GM18907 (cell line): ENCODE results near the gene CLDND2.

ENCODE experiments used
- ATAC-seq: cut with Tn5 transposase; IDR thresholded peaks from one replicate; pipeline ENCODE4 v1.9.1; 2021; ENCODE audit warnings: mild to moderate bottlenecking, moderate library complexity; ENCODE audit not compliant: unreplicated experiment

Gene CLDND2

GRCh38 chr19:51356159-51356801 lies 12.5 kb downstream of the CLDND2 start:
- ATAC-seq, result no peak

GRCh38 chr19:51354742-51355148 lies 14.1 kb downstream of the CLDND2 start:
- no peak for ATAC-seq

DNA sequence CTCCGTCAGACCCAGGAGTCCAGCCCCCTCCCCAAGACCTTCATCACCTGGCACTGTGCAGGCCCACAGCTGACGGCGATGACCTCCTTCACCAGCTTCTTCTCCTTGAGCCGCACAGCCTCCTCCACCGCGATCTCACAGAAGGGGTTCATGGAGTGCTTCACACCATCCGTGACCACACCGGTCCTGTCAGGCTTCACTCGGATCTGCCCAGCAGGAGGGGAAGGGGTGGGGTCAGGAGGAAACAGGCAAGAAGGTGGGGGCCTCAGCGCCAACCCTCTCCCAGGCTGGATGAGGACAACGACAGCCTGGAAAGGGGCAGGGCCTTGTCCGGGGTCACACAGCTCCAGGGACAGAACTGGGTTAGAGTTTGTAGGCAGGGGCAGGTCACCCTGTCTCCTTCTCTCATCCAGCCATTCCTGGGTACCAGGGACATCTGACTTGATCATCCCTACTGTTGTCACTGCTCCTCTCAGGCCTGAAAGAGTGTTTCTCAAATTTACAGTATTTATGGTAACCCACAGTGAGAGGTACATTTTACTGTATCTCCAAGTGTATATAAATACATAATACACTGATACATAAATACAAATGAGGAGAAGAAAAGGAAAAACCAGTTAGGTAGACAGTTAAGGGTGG lies 14.6 kb downstream of the CLDND2 start:
- no peak for ATAC-seq

GRCh38 chr19:51352783-51353360 lies 15.9 kb downstream of the CLDND2 start:
- no peak for ATAC-seq

GRCh38 chr19:51351266-51351990 lies 17.4 kb downstream of the CLDND2 start:
- ATAC-seq, result no peak

GRCh38 chr19:51347209-51347928 lies 21.4 kb downstream of the CLDND2 start:
- ATAC-seq, result no peak

GRCh38 chr19:51346742-51347141 lies 22.1 kb downstream of the CLDND2 start:
- ATAC-seq, result no peak

DNA sequence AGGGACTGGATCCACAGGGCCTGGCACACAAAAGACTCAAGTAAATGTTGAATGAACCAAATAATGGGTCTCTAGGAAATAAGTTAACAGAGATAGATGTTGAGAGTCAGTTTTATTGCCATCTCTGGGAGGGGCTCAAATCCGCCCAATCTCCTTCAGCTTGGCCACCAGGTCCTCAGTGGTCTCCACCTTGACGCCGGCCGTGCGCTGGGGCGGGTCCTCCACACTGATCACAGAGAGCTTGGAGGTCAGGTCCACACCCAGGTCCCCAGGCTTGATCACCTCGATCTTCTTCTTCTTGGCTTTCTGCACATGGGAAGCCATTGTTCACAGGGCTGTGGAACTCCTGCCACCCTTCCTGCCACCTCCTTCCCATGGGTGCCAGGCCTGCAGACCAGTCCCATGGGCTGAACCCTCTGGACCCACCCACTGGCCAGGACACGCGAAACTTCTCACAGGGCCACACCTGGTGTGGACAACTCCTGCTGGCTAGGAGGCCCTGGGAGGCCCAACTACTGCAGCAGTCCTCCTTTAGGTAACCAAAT lies 23.7 kb downstream of the CLDND2 start:
- no peak for ATAC-seq

DNA sequence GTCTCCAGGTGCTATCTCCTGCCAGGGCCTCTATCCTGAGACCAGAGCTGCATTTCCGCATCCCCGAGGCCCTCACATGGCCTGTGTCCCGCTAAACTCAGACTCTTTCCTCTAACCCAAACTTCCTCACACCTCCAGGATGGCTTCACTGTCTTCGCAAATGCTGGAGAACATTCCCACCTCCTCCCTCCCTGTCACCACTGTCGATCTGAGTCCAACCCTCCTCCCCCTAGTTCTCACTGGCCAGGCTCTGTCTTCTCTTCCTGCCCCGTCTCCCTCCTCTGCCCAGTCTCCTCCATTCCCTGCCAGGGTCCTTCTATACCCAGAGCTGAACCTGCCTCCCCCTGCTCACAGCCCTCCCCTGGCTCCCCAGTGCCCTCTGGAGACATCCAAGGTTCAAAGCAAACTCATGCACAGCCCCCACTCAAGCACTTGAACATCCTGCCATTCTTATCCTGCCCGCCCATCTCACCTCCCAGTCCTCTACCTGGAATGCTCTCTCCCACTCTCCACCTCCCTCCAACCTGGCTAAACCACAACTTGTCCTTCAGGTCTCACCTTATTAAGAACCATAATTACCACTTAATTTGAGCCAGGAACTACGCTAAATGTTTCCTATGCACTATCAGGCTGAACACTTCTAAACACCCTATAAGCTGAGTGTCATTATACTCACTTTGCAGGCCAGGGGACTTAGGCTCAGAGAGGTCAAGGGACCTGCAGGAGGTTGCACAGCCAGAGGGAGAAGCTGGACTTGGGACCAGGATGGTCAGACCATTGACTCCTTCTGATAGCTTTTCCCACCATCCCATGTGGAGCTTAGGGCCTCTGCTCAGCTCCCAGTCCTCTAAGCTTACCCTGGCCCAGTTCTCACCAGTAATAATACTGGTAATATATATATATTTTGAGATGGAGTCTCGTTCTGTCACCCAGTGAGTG lies 25.9 kb downstream of the CLDND2 start:
- ATAC-seq, result no peak

DNA sequence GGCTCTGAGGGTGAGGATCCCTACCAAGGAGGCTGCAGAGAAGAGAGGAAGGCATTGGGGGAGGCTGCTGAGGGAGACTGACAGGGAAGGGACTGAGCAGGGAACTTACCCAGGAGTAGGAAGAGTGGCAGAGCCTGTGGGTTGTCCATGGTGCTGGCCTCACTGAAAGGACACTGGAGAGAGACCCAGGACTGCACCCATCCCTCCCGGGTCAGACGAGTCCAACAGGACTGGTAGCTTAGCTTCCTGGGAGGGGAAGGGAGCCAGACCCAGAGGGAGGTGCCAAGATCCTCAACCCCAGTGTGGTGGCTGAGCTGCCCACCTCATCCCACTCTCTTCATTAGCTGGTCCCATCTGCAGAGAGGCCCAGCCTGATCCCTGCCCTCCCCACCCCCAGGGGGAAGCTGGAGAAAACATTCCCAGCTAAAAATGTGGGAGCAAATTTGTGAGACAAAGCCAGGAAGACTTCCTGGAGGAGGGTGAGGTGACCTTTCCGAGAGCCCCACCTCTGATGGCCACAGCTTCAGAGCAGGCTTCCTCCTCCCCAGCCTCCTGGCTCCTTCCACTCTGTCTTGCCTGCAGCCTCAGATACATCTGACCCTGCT lies 26.7 kb downstream of the CLDND2 start, which contains the start of gene VSIG10L:
Gene VSIG10L, minus strand, starts transcription at position 164 of the 605 bp plus-strand sequence. Its CDS starts 15 bp downstream, at position 149.
- ATAC-seq, result no peak

- ATAC-seq, result no peak
Observed at GRCh38 chr19:51341066-51341465, 27.7 kb downstream of the CLDND2 start.

DNA sequence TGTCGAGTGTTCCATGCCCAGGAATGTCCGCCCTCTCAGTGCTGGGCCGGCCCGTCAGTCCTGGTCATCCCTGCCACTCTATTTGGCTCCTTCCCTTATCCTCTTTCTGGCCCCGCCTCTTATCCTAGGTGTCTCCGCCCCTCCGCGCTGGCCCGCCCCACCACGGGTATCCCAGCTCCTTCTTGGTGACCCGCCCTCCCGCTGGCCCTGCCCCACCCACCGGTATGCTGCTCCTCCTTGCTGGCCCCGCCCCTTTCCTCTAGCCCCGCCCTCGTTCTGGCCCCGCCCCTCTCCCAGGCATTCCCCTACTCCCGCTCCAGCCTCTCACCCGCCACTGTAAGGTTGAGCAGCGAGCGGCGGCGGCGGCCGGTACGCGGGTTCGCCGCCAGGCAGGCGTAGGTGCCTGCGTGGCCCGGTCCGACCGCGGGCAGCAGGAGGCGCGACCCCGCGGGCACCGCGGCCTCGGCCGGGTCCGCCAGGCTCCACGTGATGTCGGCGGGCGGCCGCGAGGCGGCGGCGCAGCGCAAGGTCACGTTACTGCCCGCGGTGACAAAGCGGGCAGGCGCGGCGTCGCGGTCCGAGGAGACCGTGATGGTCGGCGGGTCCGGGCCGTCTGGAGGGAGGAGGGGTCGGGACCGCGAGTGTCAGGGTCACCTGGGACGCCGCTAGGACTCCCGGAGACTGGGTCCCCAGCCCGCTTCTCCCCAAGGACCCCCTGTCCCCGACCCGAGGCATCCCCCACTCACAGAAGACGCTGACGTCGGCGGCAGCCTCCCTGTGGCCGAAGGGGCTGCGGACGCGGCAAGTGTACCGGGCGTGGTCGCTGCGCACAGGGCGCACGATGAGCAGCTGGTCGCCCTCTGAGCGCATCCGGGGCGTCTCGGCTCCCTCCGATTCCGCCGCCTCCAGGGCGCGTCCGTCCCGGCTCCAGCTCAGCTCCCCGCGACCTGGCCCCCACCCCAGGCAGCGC lies 28.8 kb downstream of the CLDND2 start:
- ATAC-seq, result peak; percentile 45

DNA sequence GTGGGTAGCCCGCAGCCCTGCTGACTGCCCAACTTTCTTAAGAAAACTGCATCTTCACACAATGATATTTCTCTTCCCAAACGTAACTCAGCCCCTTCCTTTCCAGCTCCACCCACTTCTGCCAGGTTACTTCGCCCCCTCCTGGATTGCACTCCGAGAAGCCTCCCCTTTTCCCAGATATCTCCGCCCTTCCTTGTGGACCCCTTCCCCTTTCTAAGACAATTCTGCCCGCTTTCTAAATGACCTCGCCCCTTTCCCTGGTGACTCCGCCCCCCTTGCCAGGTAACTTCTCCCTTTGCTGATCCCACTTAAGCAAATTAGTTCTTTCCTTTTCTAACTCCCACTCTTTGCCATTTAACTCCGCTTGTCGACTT lies 29.5 kb downstream of the CLDND2 start:
- ATAC-seq, result peak; percentile 2

DNA sequence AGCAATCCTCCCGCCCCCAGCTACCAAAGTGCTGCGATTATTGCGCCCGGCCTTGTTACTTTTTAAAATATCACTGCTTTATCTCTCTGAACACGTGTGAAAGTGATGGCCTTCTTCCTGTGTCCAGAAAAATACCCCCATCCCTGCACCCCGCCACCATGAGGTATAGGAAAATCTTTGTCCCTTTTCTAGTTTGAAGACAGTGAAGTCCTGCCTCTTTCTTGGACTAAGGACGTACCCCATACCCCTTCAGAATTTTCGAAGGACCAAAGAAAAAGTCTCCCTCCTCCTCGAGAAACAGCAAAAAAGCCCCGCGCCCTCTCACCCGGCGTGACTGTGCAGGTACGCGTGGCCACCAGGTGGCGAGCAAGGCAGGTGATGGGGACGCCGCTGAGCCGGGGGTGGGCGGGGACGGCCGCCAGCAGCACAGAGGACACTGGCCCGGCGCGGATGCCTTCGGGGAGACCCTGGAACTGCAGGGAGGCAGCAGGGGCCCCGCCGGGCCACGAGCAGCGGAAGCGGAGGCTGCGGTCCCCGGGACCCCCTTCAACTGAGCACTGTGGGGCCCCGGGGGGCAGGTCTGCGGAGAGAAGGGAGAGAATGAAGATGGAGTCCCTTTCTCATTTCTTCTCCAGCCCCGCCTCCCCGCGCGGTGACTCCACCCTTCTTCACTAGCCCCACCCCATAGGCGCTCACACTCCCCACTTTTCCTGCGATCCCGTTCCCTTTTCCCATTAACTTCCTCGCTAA lies 30.1 kb downstream of the CLDND2 start:
- peak; percentile 62 for ATAC-seq

GRCh38 chr19:51337861-51338562 lies 30.8 kb downstream of the CLDND2 start:
- ATAC-seq, result no peak

DNA sequence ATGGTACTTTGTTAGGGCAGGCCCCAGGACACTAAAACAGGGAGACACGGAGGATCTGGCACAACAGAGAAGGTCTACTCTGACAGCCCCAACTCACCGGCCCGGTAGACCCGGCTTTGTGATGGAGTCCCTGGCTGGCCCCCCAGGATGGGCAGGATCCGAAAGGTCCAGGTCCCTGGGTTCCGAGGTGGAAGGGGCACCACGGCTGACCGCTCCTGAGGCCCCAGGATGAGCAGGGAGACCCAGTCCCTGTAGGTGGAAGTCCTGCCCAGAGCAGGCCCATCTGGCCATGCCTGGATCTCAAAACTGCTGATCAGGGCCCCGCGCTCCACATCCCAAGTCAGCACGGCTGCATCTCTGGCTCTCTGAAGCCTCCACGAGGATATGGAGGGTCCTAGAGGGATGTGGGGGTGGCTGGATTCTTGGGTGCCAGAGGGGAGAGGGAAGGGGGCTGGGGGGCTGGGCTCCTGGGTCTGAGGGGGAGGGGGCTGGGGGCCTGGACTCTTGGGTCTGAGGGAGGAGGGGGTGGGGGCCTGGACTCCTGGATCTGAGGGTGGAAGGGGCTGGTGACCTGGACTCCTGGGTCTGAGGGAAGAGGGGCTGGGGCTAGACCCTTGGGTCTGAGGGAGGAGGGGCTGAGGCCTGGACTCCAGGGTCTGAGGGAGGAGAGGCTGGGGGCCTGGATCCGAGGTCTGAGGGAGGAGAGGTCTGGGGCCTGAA lies 31.5 kb downstream of the CLDND2 start:
- no peak for ATAC-seq
